GM12878 (cell line): Measurements from ENCODE around the gene ALS2.

ENCODE experiments used
- CTCF ChIP-seq, 3 experiments: IDR thresholded peaks in 2 of 3; conservative IDR thresholded peaks in 1 of 3; 2 replicates each; pipeline ENCODE4 v1.5.1; 2011; ENCODE audit warnings: low read depth in 3 of 3, low read length in 3 of 3, mild to moderate bottlenecking in 3 of 3, control low read depth in 2 of 3, moderate library complexity in 2 of 3, inconsistent platforms in 1 of 3, mixed read lengths in 1 of 3; ENCODE audit not compliant: control insufficient read depth in 2 of 3, insufficient read depth in 1 of 3; ENCODE audit errors: extremely low read depth in 1 of 3
- MYC ChIP-seq: IDR thresholded peaks from 2 replicates; pipeline ENCODE4 v1.6.1; 2011; ENCODE audit warnings: mild to moderate bottlenecking, low read length, moderate library complexity, inconsistent platforms; ENCODE audit not compliant: insufficient read depth, insufficient replicate concordance, insufficient read length, severe bottlenecking
- NR2C2 ChIP-seq: IDR thresholded peaks from 2 replicates; pipeline ENCODE4 v1.6.1; 2011; ENCODE audit warnings: borderline replicate concordance, low read depth; ENCODE audit not compliant: control insufficient read depth, insufficient read length
- POLR2AphosphoS5 ChIP-seq: IDR thresholded peaks from 2 replicates; pipeline ENCODE4 v1.6.1; 2011; ENCODE audit warnings: mild to moderate bottlenecking, low read length, inconsistent platforms
- RCOR1 ChIP-seq: conservative IDR thresholded peaks from 2 replicates; pipeline ENCODE4 v1.6.1; 2012; ENCODE audit warnings: low read depth, low read length, improper control_type of control experiment
- SIN3A ChIP-seq: IDR thresholded peaks from 2 replicates; pipeline ENCODE4 v1.6.1; 2012; ENCODE audit warnings: low read depth, low read length, improper control_type of control experiment
- ZNF24 ChIP-seq: fragments of 450-650 bp; IDR thresholded peaks from 2 replicates; pipeline ENCODE4 v1.6.1; 2017; ENCODE audit warnings: antibody characterized with exemption, mild to moderate bottlenecking
- ZNF592 ChIP-seq: fragments of 450-650 bp; IDR thresholded peaks from 2 replicates; pipeline ENCODE4 v1.6.1; 2017; ENCODE audit warnings: mild to moderate bottlenecking, moderate library complexity

GRCh38 chr2:201781557-201782051 is 871 bp upstream of the ALS2 start:
- TF ChIP-seq ZNF24: no peak
- TF ChIP-seq CTCF (IDR thresholded peaks at IDR 0.05 in 2 of 3, conservative IDR thresholded peaks at IDR 0.05 in 1 of 3; ENCODE audit: control insufficient read depth in 2 of 3, extremely low read depth in 1 of 3, insufficient read depth in 1 of 3, low read depth in 3 of 3, low read length in 3 of 3): no peak
- no peak for TF ChIP-seq MYC
- TF ChIP-seq POLR2AphosphoS5: no peak
- TF ChIP-seq RCOR1: no peak
- TF ChIP-seq SIN3A: no peak
- no peak for TF ChIP-seq ZNF592
- TF ChIP-seq NR2C2: no peak
